Fibroblast of skin of left quadriceps (primary cell): ENCODE measurements around the gene NLRC3.
"Not testable (repeated sequence)": the region's sequence is repeated elsewhere in the genome, so short reads cannot be mapped to it uniquely, and the experiment has no call there.

Experiments used
- DNase-seq, 2 experiments: peaks; one replicate each; pipeline ENCODE4 v3.0.0-alpha.2; 2013; ENCODE audit warnings: low read depth in 2 of 2

The NLRC3 gene

DNA sequence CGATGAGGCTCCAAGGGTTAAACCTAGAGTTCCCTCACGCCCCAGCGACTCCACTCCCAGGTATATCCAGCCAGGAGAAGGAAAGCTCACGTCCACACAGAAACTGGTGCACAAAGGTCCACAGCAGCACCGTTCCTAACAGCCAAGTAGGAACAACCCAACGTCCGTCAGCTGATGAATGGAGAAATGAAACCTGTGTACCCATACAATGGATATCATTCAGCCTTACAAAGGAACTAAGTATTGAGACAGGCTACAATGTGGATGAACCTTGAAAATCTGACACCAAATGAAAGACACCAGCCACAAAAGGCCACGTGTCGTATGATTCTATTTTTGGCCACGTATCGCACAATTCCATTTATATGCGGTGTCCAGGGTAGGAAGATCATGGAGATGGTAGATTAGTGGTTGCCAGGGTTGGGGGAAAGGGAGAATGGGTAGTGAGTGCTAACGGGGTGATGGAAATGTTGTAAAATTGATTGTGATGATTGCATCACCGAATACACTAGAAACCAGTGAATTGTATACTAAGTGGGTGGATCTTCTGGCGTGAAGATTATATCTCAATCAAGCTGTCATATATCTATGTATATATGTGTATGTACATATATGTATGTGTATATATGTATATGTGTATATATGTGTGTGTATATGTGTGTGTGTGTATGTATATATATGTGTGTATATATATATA, 30.1 kb downstream of the NLRC3 start:
- no peak for DNase-seq

DNA sequence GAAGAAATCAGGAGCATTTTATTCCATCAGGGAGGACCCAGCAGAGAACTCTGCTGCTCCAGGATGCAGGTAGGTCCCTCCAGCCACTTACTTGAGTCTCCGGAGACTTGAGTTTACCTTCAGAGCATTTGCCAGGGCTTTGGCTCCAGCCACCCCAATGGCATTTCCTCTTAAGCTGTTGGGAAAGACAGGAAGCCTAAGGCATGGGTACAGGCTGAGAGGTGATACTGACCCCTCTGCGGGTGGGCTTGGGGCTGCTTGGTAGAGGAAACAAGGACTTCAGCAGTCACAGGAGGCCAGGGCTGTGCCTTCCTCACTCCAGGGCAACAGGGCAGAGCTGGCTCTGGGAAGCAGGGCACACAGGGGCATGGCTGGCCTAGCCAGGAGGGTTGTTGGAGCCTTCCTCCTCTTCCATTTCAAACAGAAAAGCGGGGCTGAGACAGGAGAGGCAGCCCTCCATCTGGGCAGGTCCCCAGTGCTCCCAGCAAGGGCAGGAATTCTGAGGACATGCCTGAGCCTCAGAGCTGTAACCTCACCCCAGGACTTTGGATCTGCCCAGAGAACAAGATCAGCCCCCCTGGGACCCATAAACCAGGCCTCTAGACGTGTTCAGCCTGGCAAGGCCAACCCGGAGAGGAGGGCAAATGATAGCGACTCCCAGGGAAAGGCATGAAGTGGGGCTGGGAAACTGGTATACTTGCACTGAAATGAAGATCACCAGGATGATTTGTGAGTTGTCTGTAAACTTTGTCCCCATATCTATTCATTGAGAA, 34.4 kb downstream of the NLRC3 start:
- no peak for DNase-seq

DNA sequence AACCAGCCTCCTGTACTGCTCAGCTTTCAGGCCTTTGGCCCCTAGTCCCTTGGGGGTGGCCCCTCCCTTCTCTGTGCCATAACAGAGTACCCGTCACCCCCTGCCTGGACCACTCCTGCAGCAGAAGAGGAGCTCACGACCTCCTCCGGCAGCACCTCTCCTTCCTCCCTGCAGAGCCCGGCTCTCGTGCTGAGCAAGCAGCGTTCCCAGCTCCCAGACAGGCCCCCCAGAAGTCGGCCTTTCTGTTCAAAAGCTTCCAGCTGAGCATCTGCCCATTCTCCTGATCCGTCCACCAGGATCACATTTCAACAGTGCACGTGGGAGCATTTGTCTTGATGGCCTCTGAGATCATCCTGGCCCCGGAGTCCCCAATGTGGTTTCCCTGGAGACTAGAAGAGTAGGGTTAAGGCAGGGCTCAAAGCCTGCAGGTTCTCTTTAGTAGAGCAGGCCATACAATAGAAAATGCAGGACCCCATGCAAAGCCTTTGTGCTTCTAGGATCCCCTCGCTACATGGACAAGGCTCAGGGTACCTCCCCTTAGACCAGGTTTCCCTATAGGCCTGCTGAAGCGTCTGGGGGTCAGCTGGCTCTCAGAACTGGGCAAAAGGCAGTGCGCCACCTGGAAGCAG, 35.6 kb downstream of the NLRC3 start:
- DNase-seq = no peak

DNA sequence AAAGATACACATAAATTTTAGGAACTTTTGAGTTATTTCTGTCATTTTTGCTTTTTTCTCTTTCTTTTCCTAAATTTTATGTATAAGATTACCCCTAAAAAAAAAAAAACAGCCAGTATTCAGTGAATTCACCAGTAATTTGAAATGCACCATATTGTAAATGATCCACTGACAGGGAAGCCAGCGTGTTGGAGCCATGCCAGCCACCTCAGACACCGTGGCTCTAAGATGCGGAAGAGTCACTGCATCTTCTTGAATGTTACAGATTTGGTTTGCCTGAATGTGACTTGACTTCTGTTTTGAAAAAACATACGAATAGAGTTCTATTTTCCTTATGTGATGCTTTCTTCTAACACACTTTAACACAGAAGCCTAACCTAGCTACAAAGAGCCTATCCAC, 39.0 kb downstream of the NLRC3 start:
- DNase-seq = no peak

DNA sequence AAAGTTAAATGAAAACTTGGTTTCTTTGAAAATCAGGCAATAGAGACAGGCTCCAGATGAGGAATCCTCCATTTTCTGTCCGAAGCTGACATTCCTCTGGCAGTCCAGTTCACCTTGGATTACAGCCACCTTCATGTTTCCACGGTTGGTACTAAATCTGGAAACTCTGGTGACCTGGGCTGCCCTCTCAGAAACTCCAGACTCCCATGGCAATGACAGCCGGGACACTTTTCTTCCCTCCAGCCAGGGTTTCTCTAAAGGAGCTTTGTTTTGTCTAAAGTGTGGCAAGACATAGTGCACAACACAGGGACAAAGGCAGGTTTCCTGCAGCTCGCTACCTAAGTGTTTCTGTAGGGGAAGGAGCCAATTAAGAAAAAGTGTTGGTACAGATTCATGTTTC, 40.4 kb downstream of the NLRC3 start:
- DNase-seq = no peak

DNA sequence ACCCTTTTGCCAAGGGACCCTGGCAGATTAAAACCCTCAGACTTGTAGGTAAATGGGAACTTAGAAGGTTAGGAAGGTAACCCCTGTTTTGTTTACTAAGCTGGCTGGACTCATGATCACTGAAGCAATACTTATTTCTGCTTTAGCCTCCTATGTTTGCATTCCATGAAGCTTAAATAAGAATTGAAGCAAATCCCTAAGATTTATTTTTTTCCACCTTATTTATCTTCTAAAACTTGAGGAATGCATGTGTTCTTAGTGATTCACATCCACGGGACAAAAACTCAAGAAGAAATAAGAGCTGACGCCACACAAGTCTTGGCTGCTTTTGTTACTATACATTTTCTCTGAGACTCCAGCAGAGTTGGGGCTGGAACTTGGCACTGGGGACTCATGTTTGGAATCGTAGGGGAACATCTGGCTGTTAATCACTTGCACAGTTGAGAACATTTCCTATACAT, 40.9 kb downstream of the NLRC3 start:
- DNase-seq = peak; percentile 70 to 79

DNA sequence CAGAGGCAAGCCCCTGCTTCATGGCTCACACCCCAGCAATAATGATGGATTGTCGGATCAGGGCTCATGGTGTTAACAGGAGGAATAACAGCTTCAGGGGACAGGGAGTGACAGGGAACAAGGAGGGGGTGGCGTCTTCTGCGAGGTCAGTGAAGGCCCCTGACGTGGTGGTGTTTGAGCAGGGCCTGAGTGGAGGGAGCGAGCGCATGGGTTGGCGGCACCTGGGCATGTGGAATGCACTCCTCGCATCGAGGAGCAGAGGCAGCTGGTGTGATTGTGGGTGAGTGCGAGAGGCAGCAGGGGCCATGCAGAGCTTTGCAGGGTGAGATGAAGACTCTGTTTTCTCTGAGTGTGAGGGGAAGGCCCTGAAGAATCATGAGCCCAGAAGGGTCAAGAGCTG, 43.1 kb downstream of the NLRC3 start:
- no peak for DNase-seq

DNA sequence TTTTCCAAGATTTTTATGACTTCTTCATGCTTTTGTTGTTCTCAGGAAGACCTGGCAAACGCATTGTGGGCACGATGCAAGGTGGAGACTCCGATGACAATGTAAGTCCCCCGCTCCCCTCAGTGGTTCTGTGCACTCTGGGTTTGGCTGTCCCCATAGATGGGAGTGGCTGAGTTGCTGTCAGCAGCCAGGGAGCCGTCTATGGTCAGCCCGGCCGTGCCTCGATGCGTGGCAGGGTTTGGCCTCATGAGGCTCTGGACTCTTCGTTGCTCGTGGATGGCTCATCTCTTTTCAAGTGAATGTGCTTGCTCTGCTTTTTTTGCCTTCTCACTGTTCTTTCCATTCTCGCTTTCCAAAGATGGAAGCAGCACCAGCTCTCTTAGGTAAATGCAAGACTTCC, 44.5 kb downstream of the NLRC3 start:
- no peak for DNase-seq

DNA sequence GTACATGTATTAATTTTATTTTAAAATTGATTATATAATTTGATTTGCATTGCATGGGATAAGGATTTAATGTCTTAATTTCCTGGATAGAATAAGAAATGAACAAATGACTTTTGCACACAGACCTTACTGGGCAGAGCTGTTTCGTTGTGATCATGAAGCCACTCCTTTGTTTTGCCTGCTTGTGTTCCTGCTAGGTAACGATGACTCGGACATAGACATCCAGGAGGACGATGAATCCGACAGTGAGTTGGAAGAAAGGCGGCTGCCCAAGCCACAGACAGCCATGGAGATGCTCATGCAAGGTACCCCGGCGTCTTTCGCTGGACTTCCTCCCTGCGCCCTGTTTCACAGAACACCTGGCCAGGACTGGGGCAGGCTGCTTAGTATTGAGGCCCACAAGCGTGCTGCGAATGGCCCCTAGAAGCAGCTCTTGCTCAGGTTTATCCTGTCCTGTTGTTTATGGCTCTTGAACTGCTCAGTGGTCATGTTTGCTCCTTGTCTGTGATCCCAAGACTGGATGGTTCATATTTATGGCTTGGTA, 46.8 kb downstream of the NLRC3 start:
- no peak for DNase-seq

DNA sequence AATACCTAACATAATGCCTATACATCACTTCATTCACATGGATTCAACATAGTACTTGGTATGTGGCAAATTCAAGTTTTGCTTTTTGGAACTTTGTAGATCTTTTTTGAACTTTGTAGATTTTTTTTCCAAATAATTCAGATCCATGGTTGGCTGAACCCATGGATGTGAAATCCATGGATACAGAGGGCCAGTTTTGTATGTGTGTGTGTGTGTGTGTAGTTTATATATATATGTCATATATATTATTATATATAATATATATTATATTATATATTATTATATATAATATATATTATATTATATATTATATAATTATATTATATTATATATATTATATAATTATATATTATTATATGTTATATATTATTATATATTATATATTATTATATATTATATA, 48.0 kb downstream of the NLRC3 start:
- DNase-seq = no peak

DNA sequence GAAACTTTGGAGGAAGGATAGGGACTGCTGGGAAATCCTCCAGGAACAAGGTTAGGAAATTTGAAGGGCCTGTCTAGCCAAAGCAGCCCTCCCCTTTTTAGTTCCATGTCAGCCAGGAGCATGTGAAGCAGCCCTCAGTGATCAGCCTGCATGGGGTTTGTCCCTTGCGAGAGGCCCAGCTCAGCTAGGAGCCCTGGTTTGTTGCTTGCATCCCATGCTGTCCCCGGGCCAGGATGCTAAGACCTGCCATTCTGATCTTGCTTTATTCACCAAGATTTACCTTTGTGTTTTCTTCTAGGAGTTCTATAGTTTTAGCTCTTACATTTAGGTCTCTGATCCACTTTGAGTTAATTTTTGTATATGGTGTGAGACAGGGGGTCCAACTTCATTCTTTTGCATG, 48.8 kb downstream of the NLRC3 start:
- DNase-seq = no peak

DNA sequence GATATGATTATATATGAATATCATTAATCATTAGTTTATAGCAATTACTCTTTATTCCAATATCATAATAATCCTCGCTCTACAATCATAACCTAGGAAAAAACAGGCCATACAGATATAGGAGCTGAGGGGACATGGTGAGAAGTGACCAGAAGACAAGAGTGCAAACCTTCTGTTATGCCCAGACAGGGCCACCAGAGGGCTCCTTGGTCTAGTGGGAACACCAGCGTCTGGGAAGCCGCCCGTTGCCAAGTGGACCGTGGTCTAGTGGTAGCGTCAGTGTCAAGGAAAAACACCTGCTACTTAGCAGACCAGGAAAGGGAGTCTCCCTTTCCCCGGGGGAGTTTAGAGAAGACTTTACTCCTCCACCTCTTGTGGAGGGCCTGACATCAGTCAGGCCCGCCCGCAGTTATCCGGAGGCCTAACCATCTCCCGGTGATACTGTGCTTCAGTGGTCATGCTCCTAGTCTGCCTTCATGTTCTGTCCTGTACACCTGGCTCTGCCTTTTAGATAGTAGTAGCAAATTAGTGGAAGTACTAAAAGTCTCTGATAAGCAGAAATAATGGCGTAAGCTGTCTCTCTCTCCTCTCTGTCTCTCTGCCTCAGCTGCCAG, 49.9 kb downstream of the NLRC3 start:
- DNase-seq = not testable (repeated sequence)

DNA sequence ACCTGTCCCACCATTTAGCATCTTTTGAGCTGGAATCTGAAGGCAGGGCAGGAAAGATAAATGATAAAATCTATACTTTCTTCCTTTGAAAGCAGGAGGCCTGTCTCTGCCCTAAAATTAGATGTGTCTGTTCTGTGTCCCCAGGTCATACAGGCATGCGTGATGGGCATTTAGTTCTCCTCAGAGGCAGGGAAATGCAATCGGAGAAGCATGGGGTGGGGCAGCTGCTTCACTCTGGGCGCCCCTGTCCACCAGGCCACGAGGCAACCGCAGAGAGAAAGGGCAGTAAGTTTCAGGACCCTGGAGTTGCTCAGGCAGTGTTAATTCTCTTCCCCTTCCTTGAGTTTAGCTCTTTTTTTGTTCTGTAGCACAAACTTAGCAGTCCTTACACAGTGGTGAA, 51.3 kb downstream of the NLRC3 start:
- DNase-seq = no peak

DNA sequence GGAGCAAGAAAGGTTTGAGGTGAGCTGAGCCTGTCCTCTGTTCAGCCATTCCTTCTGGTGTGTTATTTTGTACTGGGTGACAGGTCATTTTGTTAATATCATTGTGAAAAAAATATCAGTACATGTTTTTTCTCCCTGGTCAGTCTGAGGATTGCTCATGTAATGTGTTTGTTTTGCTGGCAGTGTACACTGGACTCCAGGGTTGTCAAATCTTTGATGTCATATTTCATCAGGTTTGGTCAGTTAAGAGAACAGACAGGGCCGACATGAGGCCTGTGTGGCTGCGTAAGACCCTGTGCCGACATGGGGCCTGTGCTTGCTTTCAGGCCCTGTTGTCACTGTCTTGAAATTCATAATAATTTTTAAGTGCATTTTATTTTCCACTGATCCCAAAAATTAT, 53.9 kb downstream of the NLRC3 start:
- no peak for DNase-seq

DNA sequence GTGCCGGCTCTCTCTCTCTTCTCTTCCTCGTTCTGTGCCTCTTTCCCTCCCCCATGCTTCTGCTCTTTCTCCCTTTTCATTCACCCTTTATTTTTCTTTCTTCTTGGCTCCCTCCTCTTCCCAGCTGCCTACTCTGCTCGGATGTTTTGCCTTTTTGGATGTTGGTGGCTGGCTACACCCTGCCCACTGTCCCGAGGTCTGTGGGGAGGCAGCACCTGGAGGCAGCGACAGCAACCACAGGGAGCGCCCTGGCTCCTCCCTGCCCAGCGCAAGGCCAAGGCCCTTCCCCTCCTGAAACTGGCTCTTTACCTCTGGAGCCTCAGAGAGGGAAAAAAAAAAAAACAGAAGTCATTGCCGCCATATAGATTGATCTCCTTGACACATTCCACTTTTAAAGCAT, 56.4 kb downstream of the NLRC3 start:
- DNase-seq = no peak

DNA sequence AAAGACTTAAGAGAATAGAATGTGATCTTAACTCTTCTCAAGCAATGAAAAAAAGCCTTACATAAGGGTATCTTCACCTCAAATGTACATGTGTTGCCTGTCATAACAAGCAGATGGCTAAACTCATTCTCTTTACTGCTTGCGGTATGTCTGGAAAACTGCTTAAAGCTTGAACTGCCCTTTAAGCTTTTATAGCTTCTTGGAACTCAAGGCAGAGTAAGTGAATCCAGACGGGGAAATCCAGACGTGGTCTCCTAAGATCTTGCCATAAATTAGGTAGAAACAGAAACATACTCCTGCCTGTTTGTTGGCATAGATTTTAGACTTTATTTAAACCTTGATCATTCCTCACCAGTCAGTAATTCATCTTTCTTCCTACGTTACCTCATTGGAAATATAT, 56.8 kb downstream of the NLRC3 start:
- peak; percentile 95 to 96 for DNase-seq

DNA sequence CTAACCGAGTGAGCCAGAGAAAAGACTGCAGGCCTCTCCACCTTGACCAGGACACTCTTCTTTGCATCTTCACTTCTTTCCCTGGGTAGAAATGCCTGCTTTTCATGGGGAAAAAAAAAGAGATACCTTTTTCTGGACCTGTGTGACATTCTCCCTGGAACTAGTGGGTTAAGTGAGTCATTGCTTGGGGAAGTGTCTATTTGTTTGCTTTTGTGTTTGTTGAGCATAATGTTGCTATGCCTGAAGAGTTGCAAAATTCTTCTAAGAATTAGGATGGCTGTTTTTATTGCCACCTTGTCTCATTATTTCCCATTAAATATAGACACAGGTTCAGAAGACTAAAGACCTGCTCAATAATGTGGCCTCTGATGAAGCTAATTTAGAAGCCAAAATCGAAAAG, 57.6 kb downstream of the NLRC3 start:
- DNase-seq = no peak

DNA sequence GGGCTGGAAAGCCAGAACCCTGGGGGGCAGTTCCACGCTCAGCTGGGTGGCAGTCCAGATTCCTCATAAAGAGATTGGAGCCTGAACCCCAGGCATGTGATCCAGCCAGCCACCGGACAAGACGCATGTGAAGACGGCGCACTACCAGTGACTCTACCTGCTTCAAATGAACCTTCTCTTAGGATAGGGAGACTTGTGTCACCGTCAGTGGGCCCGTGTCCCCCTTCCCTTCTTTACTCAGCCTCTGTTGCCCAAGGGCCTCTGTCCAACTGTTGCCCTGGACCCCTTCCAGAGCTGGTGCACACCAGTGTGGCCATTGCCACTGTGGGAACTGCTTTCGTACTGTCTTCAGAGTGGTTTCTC, 58.2 kb downstream of the NLRC3 start:
- DNase-seq = no peak

DNA sequence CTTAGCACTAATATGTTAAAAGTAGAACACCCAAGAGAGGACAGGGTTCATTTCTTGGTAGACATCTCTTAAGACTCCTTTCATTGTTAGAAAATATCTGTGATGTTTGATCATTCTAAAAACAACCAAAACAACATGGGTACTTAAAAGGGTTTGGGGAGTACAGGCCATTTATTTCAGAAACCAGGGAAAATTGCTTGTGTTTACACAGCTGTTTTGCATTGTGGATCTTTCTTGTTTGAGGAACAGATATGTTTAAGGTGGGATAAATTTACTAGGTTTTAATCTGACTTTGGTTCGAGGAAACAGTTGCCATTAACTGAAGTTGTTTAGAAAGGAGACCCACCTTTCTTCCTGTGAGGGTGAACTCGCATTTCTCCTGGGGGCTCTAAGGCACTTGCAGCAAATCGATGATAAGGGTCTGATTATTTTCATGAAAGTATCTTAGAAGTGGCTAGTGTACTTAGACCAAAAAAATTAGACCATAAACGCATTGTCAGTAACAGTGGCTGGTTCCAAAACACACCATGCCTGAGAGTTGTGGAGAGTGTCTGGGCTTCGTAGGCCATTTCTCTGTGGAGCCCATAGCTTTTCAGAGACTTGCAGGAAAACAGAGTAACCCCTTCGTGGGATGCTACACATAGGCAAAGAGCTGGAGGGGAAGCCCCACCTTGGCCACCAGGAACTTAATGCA, 58.8 kb downstream of the NLRC3 start:
- no peak for DNase-seq

DNA sequence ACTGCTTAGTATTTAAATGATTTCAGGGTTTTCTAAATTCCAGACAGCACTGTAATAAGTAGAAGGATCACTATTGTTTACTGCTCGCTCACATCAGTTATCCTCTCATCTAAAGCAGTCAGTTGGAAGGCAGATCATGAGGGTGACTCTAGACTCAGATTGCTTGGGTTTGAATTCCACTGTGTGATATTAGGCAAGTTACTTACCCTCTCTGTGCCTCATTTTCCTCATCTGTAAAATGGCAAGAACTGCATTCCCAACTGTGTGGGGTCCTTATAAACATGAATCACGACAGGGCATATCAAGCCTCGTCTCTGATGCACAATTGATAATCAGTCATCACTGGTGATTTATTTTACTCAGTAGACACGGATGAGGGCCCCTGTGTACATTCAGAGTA, 61.3 kb downstream of the NLRC3 start:
- no peak for DNase-seq

DNA sequence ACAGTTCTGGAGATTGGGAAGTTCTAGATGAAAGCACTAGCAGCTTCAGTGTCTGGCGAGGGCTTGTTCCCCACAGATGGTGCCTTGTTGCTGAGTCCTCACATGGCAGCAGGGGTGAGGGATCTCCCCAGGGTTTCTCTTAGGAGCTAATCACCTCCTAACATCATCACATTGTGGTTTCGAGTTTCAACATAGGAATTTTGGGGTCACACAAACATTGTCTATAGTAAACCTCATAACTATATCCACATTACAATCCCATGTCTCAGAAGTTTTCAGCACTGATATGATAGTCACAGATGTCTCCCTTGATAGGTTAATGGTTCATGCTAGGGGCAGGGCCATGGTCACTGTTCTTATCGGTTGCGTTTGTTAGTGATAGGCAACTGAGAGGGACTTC, 62.6 kb downstream of the NLRC3 start:
- peak; percentile 52 to 54 for DNase-seq
